ENCODE data around the gene NRG2.

The NRG2 gene

DNA sequence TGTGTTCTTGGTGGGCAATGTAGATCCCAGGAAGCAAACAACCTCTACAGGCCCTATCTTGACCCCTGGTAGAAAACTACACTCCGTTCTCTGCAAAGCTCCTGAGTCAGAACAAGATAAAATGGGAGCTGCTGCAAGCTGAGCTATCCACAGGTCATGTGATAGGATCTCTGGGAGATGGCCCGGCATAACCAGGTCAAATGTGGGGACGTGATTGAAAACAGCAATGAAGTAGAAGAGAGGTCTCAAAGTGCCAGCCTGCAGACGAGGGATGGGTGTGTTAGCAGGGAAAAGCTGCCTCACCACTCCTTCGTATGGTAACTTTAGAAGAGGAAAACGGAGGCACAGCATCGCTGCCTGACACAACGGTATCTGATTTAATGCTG lies 25.0 kb downstream of the NRG2 start:
- TF ChIP-seq, protein P1, sequence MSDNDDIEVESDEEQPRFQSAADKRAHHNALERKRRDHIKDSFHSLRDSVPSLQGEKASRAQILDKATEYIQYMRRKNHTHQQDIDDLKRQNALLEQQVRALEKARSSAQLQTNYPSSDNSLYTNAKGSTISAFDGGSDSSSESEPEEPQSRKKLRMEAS (IDR thresholded peaks at IDR 0.05; ENCODE audit: low read depth, low read length): no peak
- TF ChIP-seq, protein P2, sequence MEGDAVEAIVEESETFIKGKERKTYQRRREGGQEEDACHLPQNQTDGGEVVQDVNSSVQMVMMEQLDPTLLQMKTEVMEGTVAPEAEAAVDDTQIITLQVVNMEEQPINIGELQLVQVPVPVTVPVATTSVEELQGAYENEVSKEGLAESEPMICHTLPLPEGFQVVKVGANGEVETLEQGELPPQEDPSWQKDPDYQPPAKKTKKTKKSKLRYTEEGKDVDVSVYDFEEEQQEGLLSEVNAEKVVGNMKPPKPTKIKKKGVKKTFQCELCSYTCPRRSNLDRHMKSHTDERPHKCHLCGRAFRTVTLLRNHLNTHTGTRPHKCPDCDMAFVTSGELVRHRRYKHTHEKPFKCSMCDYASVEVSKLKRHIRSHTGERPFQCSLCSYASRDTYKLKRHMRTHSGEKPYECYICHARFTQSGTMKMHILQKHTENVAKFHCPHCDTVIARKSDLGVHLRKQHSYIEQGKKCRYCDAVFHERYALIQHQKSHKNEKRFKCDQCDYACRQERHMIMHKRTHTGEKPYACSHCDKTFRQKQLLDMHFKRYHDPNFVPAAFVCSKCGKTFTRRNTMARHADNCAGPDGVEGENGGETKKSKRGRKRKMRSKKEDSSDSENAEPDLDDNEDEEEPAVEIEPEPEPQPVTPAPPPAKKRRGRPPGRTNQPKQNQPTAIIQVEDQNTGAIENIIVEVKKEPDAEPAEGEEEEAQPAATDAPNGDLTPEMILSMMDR (IDR thresholded peaks at IDR 0.05; ENCODE audit: low read depth, low read length): no peak
- TF ChIP-seq MYC (IDR thresholded peaks at IDR 0.05; ENCODE audit: low read depth, low read length) (no peak), POLR2A (IDR thresholded peaks at IDR 0.05; ENCODE audit: extremely low read depth, insufficient read length) (no peak)
- H3K4me3 ChIP-seq (ENCODE audit: low read depth, low read length): no peak overlapping the region
- no peak for DNase-seq (ENCODE audit: low read depth)

DNA sequence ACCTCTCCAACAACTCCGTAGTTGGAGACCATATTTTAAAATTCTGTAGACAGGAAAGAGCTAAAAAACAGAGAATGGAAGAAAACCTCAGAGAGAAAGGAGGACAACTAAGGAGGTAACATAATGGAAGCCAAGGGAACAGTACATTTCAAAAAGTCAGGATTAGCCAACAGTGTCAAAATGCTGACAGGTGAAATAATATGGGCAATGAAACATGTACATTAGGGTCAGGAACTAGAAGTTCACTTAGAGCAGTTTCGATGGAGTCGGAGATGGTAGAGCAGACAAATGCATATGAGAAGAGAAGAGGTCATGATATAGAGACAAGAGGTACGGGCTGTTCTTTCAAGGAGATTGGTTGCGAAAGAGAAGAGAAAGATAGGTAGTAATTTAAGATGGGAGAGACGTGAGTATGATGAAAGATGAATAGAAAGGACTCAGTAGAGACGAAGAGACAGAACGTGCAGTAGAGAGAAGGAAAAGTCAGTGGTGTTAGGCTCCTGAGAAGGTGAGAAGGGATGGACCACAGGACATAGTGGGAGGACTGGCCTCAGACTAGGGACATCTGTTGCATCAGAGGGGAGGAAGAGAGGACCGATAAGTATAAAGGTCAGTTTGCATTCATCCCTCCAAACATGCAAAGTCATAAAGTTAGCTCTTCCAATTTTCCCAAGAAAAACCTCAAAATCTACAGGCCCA lies 25.6 kb downstream of the NRG2 start:
- no peak for TF ChIP-seq POLR2A (IDR thresholded peaks at IDR 0.05; ENCODE audit: extremely low read depth, insufficient read length)
- TF ChIP-seq, protein P2 (IDR thresholded peaks at IDR 0.05; ENCODE audit: low read depth, low read length): no peak
- TF ChIP-seq, protein P1 (IDR thresholded peaks at IDR 0.05; ENCODE audit: low read depth, low read length): no peak
- H3K4me3 ChIP-seq (ENCODE audit: low read depth, low read length): no peak overlapping the region
- no peak for DNase-seq (ENCODE audit: low read depth)

DNA sequence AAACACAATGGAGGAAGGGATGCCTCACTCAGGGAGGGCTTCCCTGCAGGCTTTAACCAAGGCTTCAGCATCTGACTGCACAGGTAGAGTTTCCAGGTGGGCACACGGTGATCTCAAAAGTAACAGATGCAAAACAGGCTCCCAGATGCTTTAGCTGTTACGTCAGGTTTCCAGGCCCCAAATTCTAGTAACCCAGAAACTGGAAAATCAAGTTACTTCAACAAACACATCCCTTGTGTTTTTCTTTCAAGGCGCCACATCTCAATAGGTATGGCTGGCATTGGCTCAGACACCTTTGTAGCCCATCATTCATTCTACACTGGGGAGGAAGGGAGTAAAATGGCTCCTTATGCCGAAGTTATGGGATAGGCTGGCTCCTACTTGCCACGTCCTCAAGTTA lies 27.4 kb downstream of the NRG2 start:
- no peak for TF ChIP-seq MYC (IDR thresholded peaks at IDR 0.05; ENCODE audit: low read depth, low read length)
- no peak for TF ChIP-seq POLR2A (IDR thresholded peaks at IDR 0.05; ENCODE audit: extremely low read depth, insufficient read length)
- TF ChIP-seq, protein P1 (IDR thresholded peaks at IDR 0.05; ENCODE audit: low read depth, low read length): no peak
- TF ChIP-seq, protein P2 (IDR thresholded peaks at IDR 0.05; ENCODE audit: low read depth, low read length): no peak
- H3K4me3 ChIP-seq (ENCODE audit: low read depth, low read length): no peak overlapping the region
- no peak for DNase-seq (ENCODE audit: low read depth)

DNA sequence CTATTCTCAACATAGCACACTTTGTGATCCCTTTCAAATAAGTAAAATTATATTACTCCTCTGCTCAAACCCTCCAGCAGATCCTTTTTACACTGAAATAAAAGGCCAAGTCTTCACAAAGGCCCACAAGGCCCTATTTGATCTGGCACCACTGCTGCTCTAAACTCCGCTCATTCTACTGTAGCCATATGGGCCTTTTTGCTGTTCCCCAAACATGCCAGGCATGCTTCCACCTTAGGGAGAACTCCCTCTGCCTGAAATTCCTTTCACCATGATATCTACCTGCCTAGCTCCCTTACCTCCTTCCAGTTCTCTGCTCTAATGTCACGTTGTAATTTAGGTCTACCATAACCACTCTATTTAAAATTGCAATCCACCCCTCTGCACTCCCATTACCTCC lies 28.3 kb downstream of the NRG2 start:
- DNase-seq (ENCODE audit: low read depth): no peak
- TF ChIP-seq, protein P1 (IDR thresholded peaks at IDR 0.05; ENCODE audit: low read depth, low read length): no peak
- TF ChIP-seq MYC (IDR thresholded peaks at IDR 0.05; ENCODE audit: low read depth, low read length) (no peak), POLR2A (IDR thresholded peaks at IDR 0.05; ENCODE audit: extremely low read depth, insufficient read length) (no peak)
- TF ChIP-seq, protein P2 (IDR thresholded peaks at IDR 0.05; ENCODE audit: low read depth, low read length): no peak
- H3K4me3 ChIP-seq (ENCODE audit: low read depth, low read length): no peak overlapping the region

DNA sequence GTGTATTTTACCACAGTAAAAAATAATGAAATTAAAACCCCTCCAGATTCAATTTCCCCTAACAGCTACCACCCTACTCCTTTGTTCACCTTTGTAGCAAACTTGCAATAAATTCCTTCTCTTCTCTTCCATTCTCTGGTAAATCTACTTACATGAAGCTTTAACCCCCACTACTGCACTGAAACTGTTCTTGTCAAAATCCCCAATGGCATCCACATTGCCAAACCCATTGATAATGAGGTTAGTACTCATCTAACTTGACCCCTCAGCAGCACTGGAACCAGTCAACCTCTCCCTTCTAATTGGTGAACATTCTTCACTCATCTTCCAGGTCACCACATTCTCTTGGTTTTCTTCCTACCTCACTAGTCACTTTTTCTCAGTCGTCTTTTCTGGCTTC lies 29.6 kb downstream of the NRG2 start:
- no peak overlapping the region for H3K4me3 ChIP-seq (ENCODE audit: low read depth, low read length)
- no peak for TF ChIP-seq MYC (IDR thresholded peaks at IDR 0.05; ENCODE audit: low read depth, low read length)
- TF ChIP-seq, protein P2 (IDR thresholded peaks at IDR 0.05; ENCODE audit: low read depth, low read length): no peak
- TF ChIP-seq POLR2A (IDR thresholded peaks at IDR 0.05; ENCODE audit: extremely low read depth, insufficient read length): no peak
- TF ChIP-seq, protein P1 (IDR thresholded peaks at IDR 0.05; ENCODE audit: low read depth, low read length): no peak
- no peak for DNase-seq (ENCODE audit: low read depth)

Measured in NB4 (cell line).